Measurements from ENCODE around the gene KRTAP19-8.

DNA sequence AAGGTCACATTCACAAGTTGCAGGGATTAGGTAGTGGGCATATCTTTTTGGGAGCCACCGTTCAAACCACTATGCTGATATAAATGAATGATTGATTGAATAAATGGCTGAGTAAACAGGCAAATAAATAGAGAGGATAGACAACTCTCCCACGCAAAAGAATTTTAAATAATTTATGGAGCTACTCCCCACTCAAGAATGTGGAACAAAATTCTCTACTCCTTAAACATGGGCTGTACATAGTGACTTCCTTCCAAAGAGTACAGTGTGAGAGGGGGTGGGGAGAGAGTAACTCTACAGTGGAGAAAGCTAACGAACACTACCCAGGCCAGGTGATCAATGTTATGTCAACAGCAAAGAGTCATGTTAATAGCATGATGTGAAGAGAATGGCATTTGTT is 40.7 kb downstream of the KRTAP19-8 start:
- TF ChIP-seq, protein P1, sequence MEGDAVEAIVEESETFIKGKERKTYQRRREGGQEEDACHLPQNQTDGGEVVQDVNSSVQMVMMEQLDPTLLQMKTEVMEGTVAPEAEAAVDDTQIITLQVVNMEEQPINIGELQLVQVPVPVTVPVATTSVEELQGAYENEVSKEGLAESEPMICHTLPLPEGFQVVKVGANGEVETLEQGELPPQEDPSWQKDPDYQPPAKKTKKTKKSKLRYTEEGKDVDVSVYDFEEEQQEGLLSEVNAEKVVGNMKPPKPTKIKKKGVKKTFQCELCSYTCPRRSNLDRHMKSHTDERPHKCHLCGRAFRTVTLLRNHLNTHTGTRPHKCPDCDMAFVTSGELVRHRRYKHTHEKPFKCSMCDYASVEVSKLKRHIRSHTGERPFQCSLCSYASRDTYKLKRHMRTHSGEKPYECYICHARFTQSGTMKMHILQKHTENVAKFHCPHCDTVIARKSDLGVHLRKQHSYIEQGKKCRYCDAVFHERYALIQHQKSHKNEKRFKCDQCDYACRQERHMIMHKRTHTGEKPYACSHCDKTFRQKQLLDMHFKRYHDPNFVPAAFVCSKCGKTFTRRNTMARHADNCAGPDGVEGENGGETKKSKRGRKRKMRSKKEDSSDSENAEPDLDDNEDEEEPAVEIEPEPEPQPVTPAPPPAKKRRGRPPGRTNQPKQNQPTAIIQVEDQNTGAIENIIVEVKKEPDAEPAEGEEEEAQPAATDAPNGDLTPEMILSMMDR (IDR thresholded peaks at IDR 0.05; ENCODE audit: insufficient read depth, low read depth, low read length), result no peak
- TF ChIP-seq EZH2 (IDR thresholded peaks at IDR 0.05; ENCODE audit: insufficient read depth, low read length), result no peak
